Kidney (tissue), 14 donors: ENCODE measurements around the gene MYBPC2. TPM values are rescaled to one million over a fixed set of nuclear protein-coding genes. Genes with fewer than 3 reads are reported as not detected.

Source experiments
- DNase-seq, 5 donors: peaks; one replicate each; pipeline ENCODE4 v3.0.0-alpha.2; 2013 to 2020
- FAIRE-seq: peaks from 2 replicates; lab custom pipeline; 2012; peaks lifted over from hg19 to GRCh38; lab: Jason Lieb, UNC
- H3K27ac ChIP-seq, 2 donors: one replicate each; pipeline ENCODE4 v1.7.0; 2013; ENCODE audit warnings: low read depth in 2 of 2, low read length in 2 of 2, inconsistent platforms in 1 of 2
- H3K27me3 ChIP-seq: one replicate; pipeline ENCODE4 v1.7.1; 2013; ENCODE audit warnings: low read length, inconsistent platforms; ENCODE audit not compliant: control insufficient read depth, insufficient read depth
- H3K36me3 ChIP-seq, 3 donors: one replicate each; pipeline versions ENCODE4 v1.7.0 to v1.7.1; 2013; ENCODE audit warnings: low read length in 3 of 3, control low read depth in 1 of 3, inconsistent platforms in 1 of 3; ENCODE audit not compliant: insufficient read depth in 3 of 3, control insufficient read depth in 2 of 3
- H3K4me1 ChIP-seq, 3 donors: one replicate each; pipeline versions ENCODE4 v1.7.0 to v1.7.1; 2013; ENCODE audit warnings: low read length in 3 of 3, inconsistent platforms in 1 of 3, low read depth in 1 of 3; ENCODE audit not compliant: control insufficient read depth in 2 of 3, insufficient read depth in 2 of 3
- H3K4me3 ChIP-seq, 3 donors: one replicate each; pipeline versions ENCODE4 v1.7.0 to v1.8.1; 2013; ENCODE audit warnings: low read length in 3 of 3, control low read depth in 1 of 3, inconsistent platforms in 1 of 3
- H3K9ac ChIP-seq, 3 donors: one replicate each; pipeline versions ENCODE4 v1.7.0 to v1.7.1; 2013; ENCODE audit warnings: low read length in 3 of 3, control low read depth in 1 of 3, inconsistent platforms in 1 of 3
- H3K9me3 ChIP-seq, 3 donors: one replicate each; pipeline versions ENCODE4 v1.7.0 to v1.7.1; 2013; ENCODE audit warnings: low read length in 3 of 3, control low read depth in 1 of 3, inconsistent platforms in 1 of 3; ENCODE audit not compliant: control insufficient read depth in 2 of 3, insufficient read depth in 1 of 3
- CTCF ChIP-seq: IDR thresholded peaks from 3 replicates; pipeline ENCODE4 v1.5.1; 2012; ENCODE audit warnings: mild to moderate bottlenecking, moderate library complexity, borderline replicate concordance; ENCODE audit not compliant: insufficient read depth; ENCODE audit errors: extremely low read depth
- intact Hi-C: fragments of 100-400 bp; cut with DNase I; formaldehyde crosslinking; loops from one replicate; pipeline ENCODE4 v1.11.1; 2022
- polyA plus RNA-seq: library from polyadenylated mRNA; stranded (reverse); fragments of 350-450 nt; fragmentation: Illumina TruSeq; extraction: RNeasy Lipid Tissue Mini Kit (QIAGEN cat#74804); gene quantifications from one replicate; pipeline ENCODE4 v1.2.3, GENCODE V29; 2014; ENCODE audit warnings: low read depth, low replicate concordance; ENCODE audit not compliant: insufficient read depth
- total RNA-seq: library from RNA; stranded (reverse); fragmentation: NEBNext Ultra II Directional; extraction: Animal tissue kit (Norgen Biotek cat#: 25700); gene quantifications from one replicate; pipeline ENCODE4 v1.2.1, GENCODE V29; 2021
- donor health status: control.
- donor health status: control.
- donor health status: control.
- donor health status: control.
- donor health status: control.
- donor health status: DM: yes; HTN: yes; CAD: no.
- donor health status: Normal renal cell carcinoma (clear cell type).

The MYBPC2 gene
- total and polyA plus RNA-seq, 2 donors from 2014 or later, result 0.98 TPM; not detected in 1

- Histone ChIP-seq H3K4me1 (peaks cover 0 to 2% (median 0%) of the 10 kb centered on the region in 3 donors), H3K27ac (no peak overlapping the region), H3K9me3 (no peaks in the 10 kb centered on the region), H3K4me3 (no peak overlapping the region), H3K36me3 (no peaks in the 10 kb centered on the region), H3K9ac (no peak overlapping the region), H3K27me3 (no peaks in the 10 kb centered on the region)
- intact Hi-C loops, result loop anchor here (10.0 kb wide), 1 partner anchor 100 kb away; the partner anchor contains the start of gene NAPSA
- TF ChIP-seq CTCF, result no peak
- DNase-seq (peak in 1 of 5 donors; percentile 51), FAIRE-seq (no peak)
Observed at GRCh38 chr19:50464348-50464747, 31.7 kb downstream of the MYBPC2 start.

GRCh38 chr19:50465000-50465399 lies 32.3 kb downstream of the MYBPC2 start:
- Histone ChIP-seq H3K4me1 (peaks cover 0 to 2% (median 0%) of the 10 kb centered on the region in 3 donors), H3K27ac (no peak overlapping the region), H3K4me3 (no peak overlapping the region), H3K27me3 (no peaks in the 10 kb centered on the region), H3K9ac (no peak overlapping the region), H3K9me3 (no peaks in the 10 kb centered on the region), H3K36me3 (no peaks in the 10 kb centered on the region)
- no peak for FAIRE-seq
- no peak for TF ChIP-seq CTCF
- intact Hi-C loops, result loop anchor here (10.0 kb wide), 1 partner anchor 100 kb away; the partner anchor contains the start of gene NAPSA
- DNase-seq, result peak in 1 of 5 donors; percentile 57

- no peak overlapping the region for H3K27ac ChIP-seq
- no peak for TF ChIP-seq CTCF
- H3K9ac ChIP-seq, result no peak overlapping the region
- H3K9me3 ChIP-seq, result no peaks in the 10 kb centered on the region
- DNase-seq, result peak; percentile 61 to 93 (median 69)
- intact Hi-C loops, result loop anchor here (10.0 kb wide), 1 partner anchor 101 kb away; the partner anchor contains the start of gene NAPSA
- FAIRE-seq, result no peak
- H3K36me3 ChIP-seq, result no peaks in the 10 kb centered on the region
- no peaks in the 10 kb centered on the region for H3K27me3 ChIP-seq
- no peak overlapping the region for H3K4me3 ChIP-seq
- peaks cover 0 to 2% (median 0%) of the 10 kb centered on the region in 3 donors for H3K4me1 ChIP-seq
Observed at GRCh38 chr19:50465986-50466705, 33.5 kb downstream of the MYBPC2 start.
